Measurements from ENCODE around the gene ZNF367.

Gene ZNF367

GRCh38 chr9:96436456-96437126 lies 18.4 kb upstream of the ZNF367 start:
- TF ChIP-seq CTCF (IDR thresholded peaks at IDR 0.05; ENCODE audit: insufficient read depth, missing control alignments): no peak
- no peak for DNase-seq (ENCODE audit: insufficient read length, low spot score)
- FAIRE-seq: no peak

GRCh38 chr9:96436063-96436455 lies 17.9 kb upstream of the ZNF367 start:
- FAIRE-seq: no peak
- no peak for DNase-seq (ENCODE audit: insufficient read length, low spot score)
- no peak for TF ChIP-seq CTCF (IDR thresholded peaks at IDR 0.05; ENCODE audit: insufficient read depth, missing control alignments)

- DNase-seq (ENCODE audit: insufficient read length, low spot score) (no peak), FAIRE-seq (no peak)
- TF ChIP-seq CTCF (IDR thresholded peaks at IDR 0.05; ENCODE audit: insufficient read depth, missing control alignments): no peak
These were observed 17.2 kb upstream of the ZNF367 start for GRCh38 chr9:96435345-96435744.

- DNase-seq (ENCODE audit: insufficient read length, low spot score): no peak
- FAIRE-seq: no peak
- TF ChIP-seq CTCF (IDR thresholded peaks at IDR 0.05; ENCODE audit: insufficient read depth, missing control alignments): no peak
These were observed 12.2 kb upstream of the ZNF367 start for GRCh38 chr9:96430377-96430776.

GRCh38 chr9:96429732-96430131 lies 11.6 kb upstream of the ZNF367 start:
- no peak for TF ChIP-seq CTCF (IDR thresholded peaks at IDR 0.05; ENCODE audit: insufficient read depth, missing control alignments)
- FAIRE-seq (no peak), DNase-seq (ENCODE audit: insufficient read length, low spot score) (no peak)

GRCh38 chr9:96425500-96426169 lies 7.5 kb upstream of the ZNF367 start:
- no peak for FAIRE-seq

More at GRCh38 chr9:96425500-96426169, 7.5 kb upstream of the ZNF367 start:
- no peak for TF ChIP-seq CTCF (IDR thresholded peaks at IDR 0.05; ENCODE audit: insufficient read depth, missing control alignments)
- DNase-seq (ENCODE audit: insufficient read length, low spot score): no peak

Data from D721Med (cell line).